Smooth muscle cell of bladder (primary cell): Measurements from ENCODE around the gene ETV3. TPM values are rescaled to one million over a fixed set of nuclear protein-coding genes. Genes with fewer than 3 reads are reported as not detected.

Experiments used
- total RNA-seq: library from RNA; depleted of rRNA; stranded (reverse); fragments of >200 nt; gene quantifications from 2 replicates; pipeline ENCODE4 v1.2.3, GENCODE V29; 2014

The ETV3 gene
- 10.5 and 15.6 TPM in 2 replicates for total RNA-seq

GRCh38 chr1:157138220-157139051 lies at the start of gene ETV3:
Gene ETV3 (minus strand): TSS chr1:157138395. CDS start chr1:157136352, 2,043 bp downstream.

GRCh38 chr1:157099633-157100009 lies 38.6 kb downstream of the ETV3 start, which contains the start of gene ETV3L:
Gene ETV3L (minus strand): TSS chr1:157099808. CDS start chr1:157099523, 285 bp downstream.

Other genes with a start within 250 kb of the ETV3 start
- 1.00 and 1.2 TPM in 2 replicates for gene PEAR1, start 244.7 kb downstream of the ETV3 start, total RNA-seq
- gene LRRC71, start 217.8 kb downstream of the ETV3 start, total RNA-seq, result not detected in 2 replicates
- 29.6 and 34.9 TPM in 2 replicates for gene ARHGEF11, start 92.7 kb downstream of the ETV3 start, total RNA-seq
- not detected in 2 replicates for gene ETV3L, start 38.6 kb downstream of the ETV3 start, total RNA-seq